ENCODE data around the gene PTPRB. TPM values are rescaled to one million over a fixed set of nuclear protein-coding genes. Genes with fewer than 3 reads are reported as not detected.

PTPRB gene
- total and polyA plus RNA-seq, 2 of the 4 experiments (the other 2 are of a cell fraction): 4.1 to 6.5 TPM

DNA sequence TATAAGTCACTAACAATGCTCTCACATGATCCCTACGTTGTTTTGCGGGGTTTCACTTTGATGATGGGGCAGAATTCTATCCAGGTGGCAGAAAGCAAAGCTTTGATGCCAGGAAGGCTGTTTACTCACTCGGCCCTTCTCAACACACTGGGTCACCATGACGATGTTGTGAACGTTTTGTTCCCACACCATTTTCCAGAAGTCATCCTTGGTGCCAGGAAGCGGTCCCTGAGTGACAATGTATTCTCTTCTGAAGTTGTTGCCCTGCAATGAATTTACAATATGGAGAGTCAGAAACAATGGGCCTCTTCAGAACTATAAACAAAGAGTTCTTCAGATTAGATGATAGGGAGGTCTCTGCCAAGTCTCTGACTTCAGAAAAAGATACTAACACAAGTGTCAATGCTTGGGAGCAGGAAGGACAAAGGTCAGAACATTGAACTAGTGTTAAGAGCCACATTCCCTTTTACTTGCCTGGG, 101.3 kb downstream of the PTPRB start:
- Histone ChIP-seq H4K20me1 (ENCODE audit: insufficient read depth, low read length) (no peaks in the 10 kb centered on the region), H3K9me3 (ENCODE audit: control insufficient read depth, insufficient read depth, low read length) (no peaks in the 10 kb centered on the region), H3K27me3 (ENCODE audit: control insufficient read depth, insufficient read depth, low read length) (no peaks in the 10 kb centered on the region), H3K4me1 (ENCODE audit: control insufficient read depth, insufficient read depth, low read length) (no peaks in the 10 kb centered on the region), H3K4me3 (ENCODE audit: insufficient read depth, low read depth, low read length) (no peak overlapping the region), H2AK9ac (replicated peaks; ENCODE audit: low read depth, low read length, poor library complexity) (no peak overlapping the region), H4K91ac (ENCODE audit: insufficient read depth, low read depth, low read length) (no peak overlapping the region), H3K4me2 (ENCODE audit: low read depth, low read length) (no peak overlapping the region), H2AFZ (replicated peaks; ENCODE audit: low read length, poor library complexity) (no peak overlapping the region), H3K27ac (ENCODE audit: insufficient read depth, low read length) (no peak overlapping the region), H3K23ac (ENCODE audit: low read depth, low read length) (no peak overlapping the region), H4K5ac (ENCODE audit: low read depth, low read length) (no peak overlapping the region), H3K18ac (ENCODE audit: low read depth, low read length) (no peak overlapping the region), H3K9me1 (ENCODE audit: insufficient read depth, low read length) (no peaks in the 10 kb centered on the region), H3K36me3 (ENCODE audit: control insufficient read depth, insufficient read depth, low read length) (no peaks in the 10 kb centered on the region), H2BK120ac (ENCODE audit: low read depth, low read length) (no peak overlapping the region), H2BK20ac (ENCODE audit: low read depth, low read length) (no peak overlapping the region), H2BK5ac (ENCODE audit: low read depth, low read length, poor library complexity, severe bottlenecking) (no peak overlapping the region), H4K8ac (ENCODE audit: low read depth in 2 of 2, low read length in 2 of 2) (no peak overlapping the region), H3K14ac (replicated peaks; ENCODE audit: low read depth, low read length) (no peak overlapping the region), H2BK15ac (ENCODE audit: low read depth, low read length) (no peak overlapping the region), H3K56ac (ENCODE audit: extremely low read depth, insufficient read depth, low read length) (no peak overlapping the region), H3K79me1 (ENCODE audit: low read depth in 1 of 2, low read length in 2 of 2) (no peaks in the 10 kb centered on the region), H3K9ac (ENCODE audit: low read depth, low read length) (no peak overlapping the region), H2AK5ac (ENCODE audit: low read depth, low read length) (no peak overlapping the region), H3K4ac (ENCODE audit: low read depth, low read length) (no peak overlapping the region)
- intact Hi-C loops (cut with micrococcal nuclease) (no loop called here), in situ Hi-C loops (cut with MboI; ENCODE audit: low sequenced_read_pairs) (no loop called here), dilution Hi-C loops (cut with HindIII; ENCODE audit: low sequenced_read_pairs, unreplicated experiment) (no loop called here)
- no TSS peak for BruUV-seq (replicated peaks)
- ATAC-seq (ENCODE audit: low read depth) (no peak), DNase-seq (no peak)
- TF ChIP-seq SMC3 (IDR thresholded peaks at IDR 0.05; ENCODE audit: low read depth, low read length) (no peak), BHLHE40 (IDR thresholded peaks at IDR 0.05; ENCODE audit: low read depth, low read length) (no peak), POLR2A (IDR thresholded peaks at IDR 0.05; ENCODE audit: low read depth, low read length) (no peak), RFX5 (IDR thresholded peaks at IDR 0.05; ENCODE audit: low read depth, low read length) (no peak)
- TF ChIP-seq, protein P1, sequence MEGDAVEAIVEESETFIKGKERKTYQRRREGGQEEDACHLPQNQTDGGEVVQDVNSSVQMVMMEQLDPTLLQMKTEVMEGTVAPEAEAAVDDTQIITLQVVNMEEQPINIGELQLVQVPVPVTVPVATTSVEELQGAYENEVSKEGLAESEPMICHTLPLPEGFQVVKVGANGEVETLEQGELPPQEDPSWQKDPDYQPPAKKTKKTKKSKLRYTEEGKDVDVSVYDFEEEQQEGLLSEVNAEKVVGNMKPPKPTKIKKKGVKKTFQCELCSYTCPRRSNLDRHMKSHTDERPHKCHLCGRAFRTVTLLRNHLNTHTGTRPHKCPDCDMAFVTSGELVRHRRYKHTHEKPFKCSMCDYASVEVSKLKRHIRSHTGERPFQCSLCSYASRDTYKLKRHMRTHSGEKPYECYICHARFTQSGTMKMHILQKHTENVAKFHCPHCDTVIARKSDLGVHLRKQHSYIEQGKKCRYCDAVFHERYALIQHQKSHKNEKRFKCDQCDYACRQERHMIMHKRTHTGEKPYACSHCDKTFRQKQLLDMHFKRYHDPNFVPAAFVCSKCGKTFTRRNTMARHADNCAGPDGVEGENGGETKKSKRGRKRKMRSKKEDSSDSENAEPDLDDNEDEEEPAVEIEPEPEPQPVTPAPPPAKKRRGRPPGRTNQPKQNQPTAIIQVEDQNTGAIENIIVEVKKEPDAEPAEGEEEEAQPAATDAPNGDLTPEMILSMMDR (conservative IDR thresholded peaks at IDR 0.05; ENCODE audit: low read depth, low read length): no peak
- ChIA-PET POLR2A (ENCODE audit: unreplicated experiment) (no interaction called here), CTCF (no interaction called here)
- 83% methylated on average over 2 of the region's 6 CpGs; no CpG with 5 or more reads in 1 of the 2 experiments for WGBS, 2 experiments (ENCODE audit: extremely low coverage in 2 of 2, insufficient read length in 1 of 2)
